H9 (cell line): ENCODE results near the gene ACMSD. TPM values are rescaled to one million over a fixed set of nuclear protein-coding genes. Genes with fewer than 3 reads are reported as not detected.

Source experiments
- DNase-seq: peaks from one replicate; pipeline ENCODE4 v3.0.0-alpha.2; 2017
- H2AFZ ChIP-seq: one replicate; pipeline ENCODE4 v1.6.1; 2013; ENCODE audit warnings: mild to moderate bottlenecking, low read length, control low read depth, moderate library complexity
- H2AK5ac ChIP-seq: 2 replicates; pipeline ENCODE4 v1.6.1; 2013; ENCODE audit warnings: low read length, control low read depth, mixed read lengths; ENCODE audit not compliant: insufficient read length
- H2BK120ac ChIP-seq: one replicate; pipeline ENCODE4 v1.6.1; 2013; ENCODE audit warnings: low read depth, mild to moderate bottlenecking, low read length, control low read depth, inconsistent platforms; ENCODE audit not compliant: poor library complexity, severe bottlenecking
- H2BK12ac ChIP-seq: 2 replicates; pipeline ENCODE4 v1.6.1; 2013; ENCODE audit warnings: low read length, control low read depth, mixed read lengths, low read depth; ENCODE audit not compliant: insufficient read length
- H2BK15ac ChIP-seq: 2 replicates; pipeline ENCODE4 v1.6.1; 2013; ENCODE audit warnings: low read depth, low read length, control low read depth
- H2BK20ac ChIP-seq: one replicate; pipeline ENCODE4 v1.6.1; 2013; ENCODE audit warnings: low read depth, mild to moderate bottlenecking, low read length, control low read depth, inconsistent platforms; ENCODE audit not compliant: poor library complexity, severe bottlenecking
- H2BK5ac ChIP-seq: 2 replicates; pipeline ENCODE4 v1.6.1; 2013; ENCODE audit warnings: low read length, control low read depth, mixed read lengths; ENCODE audit not compliant: insufficient read length
- H3K14ac ChIP-seq: 2 replicates; pipeline ENCODE4 v1.6.1; 2013; ENCODE audit warnings: low read length, control low read depth; ENCODE audit not compliant: insufficient read depth
- H3K18ac ChIP-seq: 2 replicates; pipeline ENCODE4 v1.6.1; 2013; ENCODE audit warnings: low read depth, mild to moderate bottlenecking, mixed read lengths, low read length, control low read depth; ENCODE audit not compliant: insufficient read length
- H3K23ac ChIP-seq: 2 replicates; pipeline ENCODE4 v1.6.1; 2013; ENCODE audit warnings: low read length, control low read depth, mixed read lengths, low read depth; ENCODE audit not compliant: insufficient read length
- H3K23me2 ChIP-seq: 2 replicates; pipeline ENCODE4 v1.6.1; 2013; ENCODE audit warnings: low read depth, mild to moderate bottlenecking, mixed read lengths, low read length, control low read depth; ENCODE audit not compliant: insufficient read length, poor library complexity, severe bottlenecking
- H3K27ac ChIP-seq: 2 replicates; pipeline ENCODE4 v1.5.1; 2013; ENCODE audit warnings: low read length, control low read depth, mixed read lengths, low read depth; ENCODE audit not compliant: insufficient read length
- H3K27me3 ChIP-seq: 2 replicates; pipeline ENCODE4 v1.6.1; 2013; ENCODE audit warnings: low read length, control low read depth, inconsistent platforms; ENCODE audit not compliant: insufficient read depth
- H3K4ac ChIP-seq: 2 replicates; pipeline ENCODE4 v1.6.1; 2013; ENCODE audit warnings: low read depth, mild to moderate bottlenecking, control low read depth, inconsistent platforms, low read length, moderate library complexity
- H3K4me1 ChIP-seq: 2 replicates; pipeline ENCODE4 v1.6.1; 2013; ENCODE audit warnings: low read length, control low read depth, inconsistent platforms; ENCODE audit not compliant: insufficient read depth
- H3K4me2 ChIP-seq: 2 replicates; pipeline ENCODE4 v1.6.1; 2013; ENCODE audit warnings: low read length, control low read depth, mixed read lengths; ENCODE audit not compliant: insufficient read length, insufficient read depth
- H3K56ac ChIP-seq: 2 replicates; pipeline ENCODE4 v1.6.1; 2013; ENCODE audit warnings: low read depth, mild to moderate bottlenecking, mixed read lengths, low read length, control low read depth; ENCODE audit not compliant: insufficient read length
- H3K79me1 ChIP-seq: 2 replicates; pipeline ENCODE4 v1.6.1; 2013; ENCODE audit warnings: low read depth, mild to moderate bottlenecking, moderate library complexity, low read length, control low read depth, inconsistent platforms; ENCODE audit not compliant: insufficient read depth, poor library complexity, severe bottlenecking
- H3K79me2 ChIP-seq: 2 replicates; pipeline ENCODE4 v1.6.1; 2013; ENCODE audit warnings: low read length, control low read depth, inconsistent platforms; ENCODE audit not compliant: insufficient read depth
- H3K9ac ChIP-seq: 2 replicates; pipeline ENCODE4 v1.6.1; 2013; ENCODE audit warnings: low read length, control low read depth, mixed read lengths; ENCODE audit not compliant: insufficient read length; ENCODE audit errors: extremely low read depth
- H3K9me3 ChIP-seq: one replicate; pipeline ENCODE4 v1.6.1; 2013; ENCODE audit warnings: low read depth, low read length, inconsistent platforms; ENCODE audit not compliant: control insufficient read depth
- H3T11ph ChIP-seq: one replicate; pipeline ENCODE4 v1.6.1; 2013; ENCODE audit warnings: mild to moderate bottlenecking, low read length, control low read depth, inconsistent platforms
- H4K20me1 ChIP-seq: one replicate; pipeline ENCODE4 v1.6.1; 2013; ENCODE audit not compliant: control insufficient read depth, insufficient read length, insufficient read depth
- H4K5ac ChIP-seq: 2 replicates; pipeline ENCODE4 v1.6.1; 2013; ENCODE audit warnings: low read depth, mild to moderate bottlenecking, mixed read lengths, low read length, control low read depth; ENCODE audit not compliant: insufficient read length
- H4K8ac ChIP-seq: replicated peaks from 2 replicates; pipeline ENCODE4 v1.6.1; 2013; ENCODE audit warnings: low read length, control low read depth, mixed read lengths, low read depth; ENCODE audit not compliant: insufficient read length
- H4K91ac ChIP-seq: 2 replicates; pipeline ENCODE4 v1.6.1; 2013; ENCODE audit warnings: low read depth, mild to moderate bottlenecking, moderate library complexity, mixed read lengths, low read length, control low read depth; ENCODE audit not compliant: insufficient read length
- H3K27ac Mint-ChIP-seq, 3 experiments: 2 replicates in 2 of 3; 3 replicates in 1 of 3; pipeline ENCODE4 v1.8.0; 2020 to 2021; ENCODE audit warnings: mixed read lengths in 3 of 3, mild to moderate bottlenecking in 1 of 3, moderate library complexity in 1 of 3
- H3K27me3 Mint-ChIP-seq: 2 replicates; pipeline ENCODE4 v1.8.0; 2021; ENCODE audit warnings: low read depth, mild to moderate bottlenecking, moderate library complexity, mixed read lengths
- H3K36me3 Mint-ChIP-seq, 3 experiments: 2 replicates in 2 of 3; 3 replicates in 1 of 3; pipeline ENCODE4 v1.8.0; 2020 to 2021; ENCODE audit warnings: low read depth in 3 of 3, mixed read lengths in 3 of 3; ENCODE audit not compliant: insufficient read depth in 1 of 3
- H3K4me1 Mint-ChIP-seq, 2 experiments: 2 replicates each; pipeline ENCODE4 v1.8.0; 2020; ENCODE audit warnings: mixed read lengths in 2 of 2
- H3K4me3 Mint-ChIP-seq, 2 experiments: 2 replicates in 1 of 2; 3 replicates in 1 of 2; pipeline ENCODE4 v1.8.0; 2020 to 2021; ENCODE audit warnings: mild to moderate bottlenecking in 2 of 2, mixed read lengths in 2 of 2, moderate library complexity in 1 of 2
- H3K9me3 Mint-ChIP-seq, 2 experiments: 2 replicates in 1 of 2; 3 replicates in 1 of 2; pipeline ENCODE4 v1.8.0; 2020; ENCODE audit warnings: mild to moderate bottlenecking in 2 of 2, mixed read lengths in 2 of 2, moderate library complexity in 1 of 2
- WGBS: extraction: QIAGEN DNeasy Blood & Tissue Kit; methylation state at CpG from one replicate; pipeline ENCODE4 v1.1.7; 2013; ENCODE audit warnings: missing lambda C conversion rate, low lambda C conversion rate, mixed read lengths; ENCODE audit not compliant: insufficient read length; ENCODE audit errors: extremely low coverage; 5-methylcytosine and 5-hydroxymethylcytosine counted together
- total RNA-seq: library from RNA; stranded (reverse); gene quantifications from 2 replicates; pipeline ENCODE4 v1.2.1, GENCODE V29; 2021
- TF ChIP-seq, protein P1 (sequence below): fragments of 200-600 bp; sonication (generic); conservative IDR thresholded peaks from 3 replicates; pipeline ENCODE4 v1.8.0; 2021; ENCODE audit warnings: antibody characterized with exemption, mild to moderate bottlenecking

The ACMSD gene
- total RNA-seq, 1 experiment from 2014 or later = not detected

DNA sequence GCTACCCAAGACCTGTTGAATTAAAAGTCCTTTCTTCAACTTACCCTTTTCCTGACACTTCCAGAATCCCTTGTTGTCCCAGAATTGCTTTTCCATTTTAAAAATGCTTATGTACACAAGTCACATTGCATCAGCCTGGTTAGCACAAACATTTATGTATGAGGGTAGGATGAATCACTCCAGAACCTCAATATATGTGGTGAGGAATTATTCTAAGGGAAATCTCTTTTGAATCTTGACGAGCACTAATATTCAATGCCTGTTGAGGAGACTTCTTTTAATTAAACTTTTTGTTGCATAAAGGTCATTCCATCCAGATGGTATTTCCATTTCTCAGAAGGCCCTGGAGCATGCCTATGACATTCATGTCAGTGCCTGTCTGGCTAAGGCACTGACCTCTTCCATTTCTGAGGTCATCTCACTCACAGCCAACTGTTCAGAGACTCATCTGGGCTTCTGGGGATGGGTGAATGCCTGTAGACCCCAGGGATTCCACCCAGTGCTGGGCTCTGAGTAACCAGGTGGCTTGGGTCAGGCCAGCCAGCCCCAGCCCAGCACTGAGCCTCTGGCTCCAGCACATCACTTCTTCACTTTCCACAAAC is 28.2 kb downstream of the ACMSD start:
- no peaks in the 10 kb centered on the region for H3K9me3 ChIP-seq
- no peaks in the 10 kb centered on the region for H3K4me1 Mint-ChIP-seq
- H3K9me3 Mint-ChIP-seq = peaks cover 0 to 3% of the 10 kb centered on the region in 2 experiments; a peak in 2 of 5 replicates
- H2BK12ac ChIP-seq = no peak overlapping the region
- no peaks in the 10 kb centered on the region for H3K4me1 ChIP-seq
- no peak overlapping the region for H3K18ac ChIP-seq
- no peak overlapping the region for H3K56ac ChIP-seq
- no peak overlapping the region for H2BK20ac ChIP-seq
- H4K8ac ChIP-seq = no peak overlapping the region
- no peaks in the 10 kb centered on the region for H3K79me1 ChIP-seq
- no peak overlapping the region for H2AK5ac ChIP-seq
- no peak for DNase-seq
- no peak overlapping the region for H2BK5ac ChIP-seq
- H3K27me3 ChIP-seq = no peaks in the 10 kb centered on the region
- no peak overlapping the region for H3K27ac ChIP-seq
- no peak overlapping the region for H2BK120ac ChIP-seq
- no peak overlapping the region for H4K91ac ChIP-seq
- no peak overlapping the region for H3K4me3 Mint-ChIP-seq
- TF ChIP-seq, protein P1, sequence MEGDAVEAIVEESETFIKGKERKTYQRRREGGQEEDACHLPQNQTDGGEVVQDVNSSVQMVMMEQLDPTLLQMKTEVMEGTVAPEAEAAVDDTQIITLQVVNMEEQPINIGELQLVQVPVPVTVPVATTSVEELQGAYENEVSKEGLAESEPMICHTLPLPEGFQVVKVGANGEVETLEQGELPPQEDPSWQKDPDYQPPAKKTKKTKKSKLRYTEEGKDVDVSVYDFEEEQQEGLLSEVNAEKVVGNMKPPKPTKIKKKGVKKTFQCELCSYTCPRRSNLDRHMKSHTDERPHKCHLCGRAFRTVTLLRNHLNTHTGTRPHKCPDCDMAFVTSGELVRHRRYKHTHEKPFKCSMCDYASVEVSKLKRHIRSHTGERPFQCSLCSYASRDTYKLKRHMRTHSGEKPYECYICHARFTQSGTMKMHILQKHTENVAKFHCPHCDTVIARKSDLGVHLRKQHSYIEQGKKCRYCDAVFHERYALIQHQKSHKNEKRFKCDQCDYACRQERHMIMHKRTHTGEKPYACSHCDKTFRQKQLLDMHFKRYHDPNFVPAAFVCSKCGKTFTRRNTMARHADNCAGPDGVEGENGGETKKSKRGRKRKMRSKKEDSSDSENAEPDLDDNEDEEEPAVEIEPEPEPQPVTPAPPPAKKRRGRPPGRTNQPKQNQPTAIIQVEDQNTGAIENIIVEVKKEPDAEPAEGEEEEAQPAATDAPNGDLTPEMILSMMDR = no peak
- H2AFZ ChIP-seq = no peak overlapping the region
- H3K36me3 Mint-ChIP-seq = no peaks in the 10 kb centered on the region; a peak in 1 of 7 replicates
- no peak overlapping the region for H3K9ac ChIP-seq
- no peak overlapping the region for H3T11ph ChIP-seq
- H3K23ac ChIP-seq = no peak overlapping the region
- H3K27ac Mint-ChIP-seq = no peak overlapping the region; a peak in 1 of 7 replicates
- H3K27me3 Mint-ChIP-seq = no peaks in the 10 kb centered on the region
- no peak overlapping the region for H3K4me2 ChIP-seq
- no peaks in the 10 kb centered on the region for H4K20me1 ChIP-seq
- no peaks in the 10 kb centered on the region for H3K79me2 ChIP-seq
- H3K14ac ChIP-seq = no peak overlapping the region
- WGBS = no CpG with 5 or more reads among the region's 1 CpG
- H2BK15ac ChIP-seq = no peak overlapping the region
- no peaks in the 10 kb centered on the region for H3K23me2 ChIP-seq
- no peak overlapping the region for H4K5ac ChIP-seq
- H3K4ac ChIP-seq = no peak overlapping the region
